ENCODE measurements around the gene ANKZF1. TPM values are rescaled to one million over a fixed set of nuclear protein-coding genes. Genes with fewer than 3 reads are reported as not detected.

ANKZF1 gene
- total RNA-seq, 1 donor from 2014 or later = 43.8 TPM

DNA sequence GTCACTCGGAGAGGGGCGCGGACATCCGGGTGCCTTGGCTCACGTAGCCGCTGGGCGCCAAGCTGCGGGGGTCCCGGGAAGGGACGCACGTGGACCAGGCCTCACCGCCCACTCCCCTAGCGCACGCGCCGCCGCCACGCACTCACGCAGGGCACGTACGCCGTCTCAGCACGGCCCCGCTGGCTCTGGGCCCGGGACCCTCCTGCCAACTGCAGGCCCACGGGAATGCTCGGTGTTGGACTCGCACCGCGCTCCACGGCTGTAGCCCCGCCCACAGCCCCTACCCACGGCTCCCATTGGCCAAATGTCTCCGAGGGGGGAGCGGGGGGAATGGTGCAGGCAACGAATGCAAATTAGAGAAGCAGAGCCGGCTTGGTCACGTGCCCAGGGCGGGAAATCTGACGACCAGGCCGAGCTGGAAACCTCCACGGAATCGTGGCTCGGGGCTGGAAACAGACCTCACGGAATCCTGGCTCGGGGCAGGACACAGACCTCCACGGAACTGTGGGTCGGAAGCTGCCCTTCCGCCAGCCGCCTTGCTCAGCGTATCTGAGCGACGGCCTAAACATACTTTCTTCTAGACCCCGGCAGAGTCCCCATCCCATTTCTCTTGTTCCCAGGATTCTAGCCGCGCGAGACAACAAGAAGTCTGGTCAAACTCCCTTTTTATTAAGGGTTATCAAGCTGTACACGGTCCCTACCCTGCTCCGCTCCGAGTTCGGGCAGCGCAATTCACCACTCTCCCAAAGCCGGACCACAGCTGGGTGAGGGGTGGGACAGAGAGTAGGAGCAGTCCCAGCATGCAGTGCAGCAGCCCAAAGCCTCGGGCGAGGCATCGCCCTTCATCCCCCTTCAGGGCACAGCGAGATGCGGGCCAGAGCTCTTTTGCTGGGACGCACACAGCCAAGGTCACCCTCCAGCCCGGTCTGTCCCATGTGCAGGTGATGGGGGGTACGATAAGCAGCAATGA is 10.6 kb upstream of the ANKZF1 start, which contains the start of gene ABCB6:
ABCB6 (minus strand) TSS at position 227 of the 970 bp plus-strand sequence. CDS start 285 bp downstream, outside the sequence.
- peaks cover 23% of the 10 kb centered on the region for H3K4me1 ChIP-seq (ENCODE audit: insufficient read depth, low read length)
- peaks cover 6% of the 10 kb centered on the region for H3K4me1 Mint-ChIP-seq (ENCODE audit: low read depth, unreplicated experiment)
- H2AFZ ChIP-seq (ENCODE audit: low read depth, low read length) = peak within 1 kb of the TSS; percentile 71
- H3K27ac ChIP-seq (ENCODE audit: low read depth, low read length) = peak within 1 kb of the TSS; percentile 79
- peaks cover 8% of the 10 kb centered on the region for H3K79me2 ChIP-seq (ENCODE audit: insufficient read depth, low read length)
- H4K20me1 ChIP-seq (ENCODE audit: insufficient read depth, low read length) = peaks cover 14% of the 10 kb centered on the region
- TF ChIP-seq, protein P1, sequence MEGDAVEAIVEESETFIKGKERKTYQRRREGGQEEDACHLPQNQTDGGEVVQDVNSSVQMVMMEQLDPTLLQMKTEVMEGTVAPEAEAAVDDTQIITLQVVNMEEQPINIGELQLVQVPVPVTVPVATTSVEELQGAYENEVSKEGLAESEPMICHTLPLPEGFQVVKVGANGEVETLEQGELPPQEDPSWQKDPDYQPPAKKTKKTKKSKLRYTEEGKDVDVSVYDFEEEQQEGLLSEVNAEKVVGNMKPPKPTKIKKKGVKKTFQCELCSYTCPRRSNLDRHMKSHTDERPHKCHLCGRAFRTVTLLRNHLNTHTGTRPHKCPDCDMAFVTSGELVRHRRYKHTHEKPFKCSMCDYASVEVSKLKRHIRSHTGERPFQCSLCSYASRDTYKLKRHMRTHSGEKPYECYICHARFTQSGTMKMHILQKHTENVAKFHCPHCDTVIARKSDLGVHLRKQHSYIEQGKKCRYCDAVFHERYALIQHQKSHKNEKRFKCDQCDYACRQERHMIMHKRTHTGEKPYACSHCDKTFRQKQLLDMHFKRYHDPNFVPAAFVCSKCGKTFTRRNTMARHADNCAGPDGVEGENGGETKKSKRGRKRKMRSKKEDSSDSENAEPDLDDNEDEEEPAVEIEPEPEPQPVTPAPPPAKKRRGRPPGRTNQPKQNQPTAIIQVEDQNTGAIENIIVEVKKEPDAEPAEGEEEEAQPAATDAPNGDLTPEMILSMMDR (IDR thresholded peaks at IDR 0.05; ENCODE audit: insufficient read depth, low read depth, low read length) = no peak
- no peak for TF ChIP-seq EZH2 (IDR thresholded peaks at IDR 0.05; ENCODE audit: insufficient read depth, low read length)
- no peak for FAIRE-seq
- H3K27me3 ChIP-seq (ENCODE audit: insufficient read depth, low read length) = no peaks in the 10 kb centered on the region
- no peaks in the 10 kb centered on the region for H3K9me3 Mint-ChIP-seq (ENCODE audit: unreplicated experiment)
- H3K27ac Mint-ChIP-seq (ENCODE audit: unreplicated experiment) = peak within 1 kb of the TSS; percentile 87
- peak; percentile 79 for DNase-seq (ENCODE audit: low read depth)
- H3K4me3 ChIP-seq (ENCODE audit: insufficient read depth, low read depth, low read length) = peak within 1 kb of the TSS; percentile 60
- H3K4me2 ChIP-seq (ENCODE audit: low read length) = peak within 1 kb of the TSS; percentile 87
- peaks cover 30% of the 10 kb centered on the region for H3K36me3 Mint-ChIP-seq (ENCODE audit: low read depth, unreplicated experiment)
- H3K27me3 Mint-ChIP-seq (ENCODE audit: low read depth, unreplicated experiment) = no peaks in the 10 kb centered on the region
- H3K4me3 Mint-ChIP-seq (ENCODE audit: unreplicated experiment) = peak within 1 kb of the TSS; percentile 86
- H3K36me3 ChIP-seq (ENCODE audit: insufficient read depth, low read length) = peaks cover 16% of the 10 kb centered on the region
- H3K9ac ChIP-seq (ENCODE audit: low read length) = peak within 1 kb of the TSS; percentile 73
- H3K9me3 ChIP-seq (ENCODE audit: insufficient read depth, low read depth, low read length) = no peaks in the 10 kb centered on the region

DNA sequence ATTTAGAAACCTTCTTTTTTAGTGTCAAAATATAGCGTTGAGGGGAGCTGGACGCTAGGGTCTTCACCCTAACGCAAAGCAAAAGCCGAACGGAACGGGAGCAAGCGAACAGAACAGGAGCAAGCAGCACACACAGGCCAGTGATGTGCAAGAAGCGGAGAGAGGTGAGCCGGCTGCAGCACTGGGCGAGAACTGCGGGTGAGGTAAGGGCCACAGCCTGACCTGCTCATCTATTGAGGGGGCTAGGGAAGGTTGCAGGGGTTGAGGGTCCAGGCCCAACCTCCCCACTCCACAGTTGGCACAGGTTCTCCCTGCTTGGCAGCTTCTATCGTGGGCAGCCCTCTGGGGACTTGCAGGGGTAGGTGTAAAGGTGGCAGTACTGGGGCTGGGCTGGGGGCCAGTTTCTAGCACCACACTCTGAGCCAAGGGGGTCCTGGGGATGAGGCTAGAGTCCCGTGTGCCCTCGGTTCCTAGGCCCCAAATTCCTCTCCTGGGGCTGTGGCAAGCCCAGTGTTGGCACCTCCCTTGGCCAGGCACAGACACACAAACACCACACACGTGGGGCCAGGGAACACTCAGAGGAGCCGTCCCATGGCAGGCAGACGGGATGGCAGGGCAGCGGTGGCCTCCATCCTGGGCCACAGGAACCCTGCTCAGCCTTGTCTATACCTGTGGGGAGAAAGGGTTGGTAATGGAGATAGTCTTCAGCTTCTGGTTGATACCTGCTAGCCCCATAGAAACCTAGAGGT is 9.6 kb upstream of the ANKZF1 start:
- DNase-seq (ENCODE audit: low read depth) = no peak
- Mint-ChIP-seq H3K9me3 (ENCODE audit: unreplicated experiment) (no peaks in the 10 kb centered on the region), H3K27ac (ENCODE audit: unreplicated experiment) (no peak overlapping the region), H3K4me1 (ENCODE audit: low read depth, unreplicated experiment) (peaks cover 6% of the 10 kb centered on the region), H3K36me3 (ENCODE audit: low read depth, unreplicated experiment) (peaks cover 29% of the 10 kb centered on the region), H3K4me3 (ENCODE audit: unreplicated experiment) (no peak overlapping the region), H3K27me3 (ENCODE audit: low read depth, unreplicated experiment) (no peaks in the 10 kb centered on the region)
- no peak for FAIRE-seq
- no peaks in the 10 kb centered on the region for H3K9me3 ChIP-seq (ENCODE audit: insufficient read depth, low read depth, low read length)
- peaks cover 23% of the 10 kb centered on the region for H3K4me1 ChIP-seq (ENCODE audit: insufficient read depth, low read length)
- peak overlapping the region; percentile 73 for H3K9ac ChIP-seq (ENCODE audit: low read length)
- no peak overlapping the region for H3K27ac ChIP-seq (ENCODE audit: low read depth, low read length)
- no peak overlapping the region for H2AFZ ChIP-seq (ENCODE audit: low read depth, low read length)
- peaks cover 14% of the 10 kb centered on the region for H4K20me1 ChIP-seq (ENCODE audit: insufficient read depth, low read length)
- peaks cover 16% of the 10 kb centered on the region for H3K36me3 ChIP-seq (ENCODE audit: insufficient read depth, low read length)
- TF ChIP-seq, protein P1 (IDR thresholded peaks at IDR 0.05; ENCODE audit: insufficient read depth, low read depth, low read length) = no peak
- no peak for TF ChIP-seq EZH2 (IDR thresholded peaks at IDR 0.05; ENCODE audit: insufficient read depth, low read length)
- peak overlapping the region; percentile 87 for H3K4me2 ChIP-seq (ENCODE audit: low read length)
- no peak overlapping the region for H3K4me3 ChIP-seq (ENCODE audit: insufficient read depth, low read depth, low read length)
- peaks cover 8% of the 10 kb centered on the region for H3K79me2 ChIP-seq (ENCODE audit: insufficient read depth, low read length)
- H3K27me3 ChIP-seq (ENCODE audit: insufficient read depth, low read length) = no peaks in the 10 kb centered on the region

Measured in astrocyte (in vitro differentiated cells and primary cell).